Stimulated activated CD8-positive, alpha-beta memory T cell treated with anti-CD3 and anti-CD28 coated beads, Interleukin-4, amount 100 ng/mL, for 48 hours (primary cell): ENCODE measurements around the gene EMSY.
"Not testable (repeated sequence)": the region's sequence is repeated elsewhere in the genome, so short reads cannot be mapped to it uniquely, and the experiment has no call there.

Source experiments
- DNase-seq: peaks from one replicate; pipeline ENCODE4 v3.0.0-alpha.2; 2020

The EMSY gene, protein sequence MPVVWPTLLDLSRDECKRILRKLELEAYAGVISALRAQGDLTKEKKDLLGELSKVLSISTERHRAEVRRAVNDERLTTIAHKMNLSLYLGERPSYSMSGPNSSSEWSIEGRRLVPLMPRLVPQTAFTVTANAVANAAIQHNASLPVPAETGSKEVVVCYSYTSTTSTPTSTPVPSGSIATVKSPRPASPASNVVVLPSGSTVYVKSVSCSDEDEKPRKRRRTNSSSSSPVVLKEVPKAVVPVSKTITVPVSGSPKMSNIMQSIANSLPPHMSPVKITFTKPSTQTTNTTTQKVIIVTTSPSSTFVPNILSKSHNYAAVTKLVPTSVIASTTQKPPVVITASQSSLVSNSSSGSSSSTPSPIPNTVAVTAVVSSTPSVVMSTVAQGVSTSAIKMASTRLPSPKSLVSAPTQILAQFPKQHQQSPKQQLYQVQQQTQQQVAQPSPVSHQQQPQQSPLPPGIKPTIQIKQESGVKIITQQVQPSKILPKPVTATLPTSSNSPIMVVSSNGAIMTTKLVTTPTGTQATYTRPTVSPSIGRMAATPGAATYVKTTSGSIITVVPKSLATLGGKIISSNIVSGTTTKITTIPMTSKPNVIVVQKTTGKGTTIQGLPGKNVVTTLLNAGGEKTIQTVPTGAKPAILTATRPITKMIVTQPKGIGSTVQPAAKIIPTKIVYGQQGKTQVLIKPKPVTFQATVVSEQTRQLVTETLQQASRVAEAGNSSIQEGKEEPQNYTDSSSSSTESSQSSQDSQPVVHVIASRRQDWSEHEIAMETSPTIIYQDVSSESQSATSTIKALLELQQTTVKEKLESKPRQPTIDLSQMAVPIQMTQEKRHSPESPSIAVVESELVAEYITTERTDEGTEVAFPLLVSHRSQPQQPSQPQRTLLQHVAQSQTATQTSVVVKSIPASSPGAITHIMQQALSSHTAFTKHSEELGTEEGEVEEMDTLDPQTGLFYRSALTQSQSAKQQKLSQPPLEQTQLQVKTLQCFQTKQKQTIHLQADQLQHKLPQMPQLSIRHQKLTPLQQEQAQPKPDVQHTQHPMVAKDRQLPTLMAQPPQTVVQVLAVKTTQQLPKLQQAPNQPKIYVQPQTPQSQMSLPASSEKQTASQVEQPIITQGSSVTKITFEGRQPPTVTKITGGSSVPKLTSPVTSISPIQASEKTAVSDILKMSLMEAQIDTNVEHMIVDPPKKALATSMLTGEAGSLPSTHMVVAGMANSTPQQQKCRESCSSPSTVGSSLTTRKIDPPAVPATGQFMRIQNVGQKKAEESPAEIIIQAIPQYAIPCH (N-terminal part only)

DNA sequence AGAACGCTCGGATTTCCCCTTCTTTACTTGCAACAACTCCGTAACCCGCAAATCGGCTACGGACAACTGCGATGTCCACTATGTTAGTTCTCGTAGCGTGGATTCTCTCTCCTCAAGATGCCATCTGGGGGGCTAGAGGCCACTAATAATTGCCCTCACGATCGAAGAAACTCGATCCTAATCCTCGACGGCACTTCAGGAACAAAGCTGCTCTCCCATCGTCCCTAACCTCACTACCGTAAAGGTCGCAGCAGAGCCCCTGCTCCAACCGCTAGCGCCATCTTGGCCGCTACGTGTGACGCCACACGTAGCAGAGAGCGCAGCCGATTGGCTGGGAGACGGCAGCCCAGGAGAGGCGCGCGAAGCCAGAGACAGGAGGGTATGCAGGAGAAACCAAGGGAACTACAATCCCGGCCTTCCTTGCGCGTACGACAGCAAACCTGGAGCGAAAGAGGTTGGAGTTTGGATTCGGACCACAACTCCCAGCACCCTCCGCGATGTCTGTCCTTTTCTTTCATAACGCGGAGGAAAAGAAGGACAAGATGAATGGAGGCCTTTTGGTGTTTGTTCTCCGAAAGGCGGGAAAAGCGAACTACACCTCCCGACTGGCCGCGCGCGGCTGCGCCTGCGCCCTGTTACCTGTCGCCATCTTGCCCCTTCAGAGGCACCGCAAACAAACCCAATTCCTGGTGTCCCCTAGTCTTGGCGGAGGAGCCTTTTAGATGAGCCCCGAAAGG is at the start of gene EMSY:
Gene EMSY (plus strand): TSS at position 635 of the 737 bp plus-strand sequence. CDS start 1,921 bp downstream, outside the sequence.
- DNase-seq = peak; percentile 91

DNA sequence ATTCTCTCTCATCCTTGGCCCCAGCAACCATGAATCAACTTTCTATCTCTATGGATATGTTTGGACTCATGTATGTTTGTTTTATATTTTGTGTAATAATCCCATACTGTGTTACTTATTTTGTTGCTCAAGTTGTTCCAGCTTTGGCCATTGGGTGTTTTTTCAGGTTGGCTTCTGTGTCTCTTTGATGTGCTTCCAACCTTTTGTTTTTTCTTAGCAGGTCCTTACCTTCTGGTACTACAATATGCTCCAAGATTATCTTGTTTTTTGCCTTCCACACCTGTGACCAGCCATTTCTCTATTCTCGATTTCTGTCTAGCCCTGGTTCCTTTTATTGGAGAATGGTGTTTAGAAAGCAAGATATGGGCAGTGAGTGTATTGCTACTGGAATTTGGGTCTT is 49.5 kb upstream of the EMSY start:
- no peak for DNase-seq

DNA sequence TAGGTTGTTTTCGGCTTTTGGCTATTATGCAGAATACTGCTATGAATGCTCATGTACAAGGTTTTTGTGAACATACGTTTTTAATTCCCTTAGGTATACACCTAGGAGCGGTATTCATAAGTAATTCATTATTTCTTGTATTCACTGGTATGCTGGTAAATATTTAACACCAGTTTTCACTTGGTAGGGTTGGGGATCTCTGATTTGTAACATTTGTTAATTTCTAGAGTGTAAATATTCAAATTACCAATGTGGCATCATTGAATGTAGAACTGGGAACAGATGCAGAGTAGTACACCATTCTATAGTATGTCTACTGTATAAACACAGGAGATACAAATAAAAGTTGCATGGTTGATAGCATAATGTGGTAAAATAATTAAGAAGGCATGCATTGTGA is 47.4 kb upstream of the EMSY start:
- DNase-seq = no peak

DNA sequence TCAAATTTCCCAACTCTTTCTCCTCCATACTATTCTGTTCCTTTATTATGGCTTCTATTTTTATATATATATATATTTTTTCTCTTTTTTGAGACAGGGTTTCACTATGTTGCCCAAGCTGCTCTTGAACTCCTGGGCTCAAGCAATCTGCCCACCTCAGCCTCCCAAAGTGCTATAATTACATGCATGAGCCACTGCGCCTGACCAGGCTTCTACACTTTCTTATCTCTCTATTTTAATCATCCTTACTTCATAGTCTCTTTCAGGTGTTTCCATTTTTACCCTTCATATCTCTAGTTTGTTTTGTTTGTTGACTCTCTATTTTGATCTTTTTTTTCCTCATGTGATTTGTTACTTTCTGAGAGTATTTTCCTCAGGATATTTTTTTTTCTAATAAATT is 43.9 kb upstream of the EMSY start:
- no peak for DNase-seq

DNA sequence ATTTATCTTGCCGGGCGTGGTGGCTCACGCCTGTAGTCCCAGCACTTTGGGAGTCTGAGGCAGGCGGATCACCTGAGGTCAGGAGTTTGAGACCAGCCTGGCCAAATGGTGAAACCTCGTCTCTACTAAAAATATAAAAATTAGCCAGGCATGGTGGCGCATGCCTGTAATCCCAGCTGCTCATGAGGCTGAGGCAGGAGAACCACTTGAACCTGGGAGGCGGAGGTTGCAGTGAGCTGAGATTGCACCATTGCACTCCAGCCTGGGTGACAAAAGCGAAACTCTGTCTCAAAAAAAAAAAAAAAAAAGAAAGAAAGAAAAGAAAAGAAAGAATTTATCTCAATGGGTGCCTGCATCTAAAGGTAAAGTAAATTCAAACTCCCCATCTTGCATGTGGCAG is 43.3 kb upstream of the EMSY start:
- not testable (repeated sequence) for DNase-seq

DNA sequence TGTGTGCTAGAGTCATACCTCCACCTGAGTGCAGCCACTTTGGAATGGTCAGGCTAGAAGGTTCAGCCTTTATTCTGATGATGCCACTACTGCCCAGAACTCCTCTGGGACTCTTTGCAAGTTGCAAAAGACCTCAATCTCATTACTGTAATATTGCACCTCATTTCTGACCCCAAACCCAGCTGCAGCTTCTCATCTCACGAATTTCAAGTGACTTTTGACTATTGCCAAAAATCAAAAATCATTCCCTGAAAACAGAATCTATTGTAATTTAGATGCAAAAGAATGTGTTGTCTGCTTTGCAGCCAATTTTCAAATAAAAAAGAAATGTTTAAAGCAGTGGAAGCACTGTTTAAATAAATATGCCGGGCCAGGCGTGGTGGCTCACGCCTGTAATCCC is 38.5 kb upstream of the EMSY start:
- no peak for DNase-seq

DNA sequence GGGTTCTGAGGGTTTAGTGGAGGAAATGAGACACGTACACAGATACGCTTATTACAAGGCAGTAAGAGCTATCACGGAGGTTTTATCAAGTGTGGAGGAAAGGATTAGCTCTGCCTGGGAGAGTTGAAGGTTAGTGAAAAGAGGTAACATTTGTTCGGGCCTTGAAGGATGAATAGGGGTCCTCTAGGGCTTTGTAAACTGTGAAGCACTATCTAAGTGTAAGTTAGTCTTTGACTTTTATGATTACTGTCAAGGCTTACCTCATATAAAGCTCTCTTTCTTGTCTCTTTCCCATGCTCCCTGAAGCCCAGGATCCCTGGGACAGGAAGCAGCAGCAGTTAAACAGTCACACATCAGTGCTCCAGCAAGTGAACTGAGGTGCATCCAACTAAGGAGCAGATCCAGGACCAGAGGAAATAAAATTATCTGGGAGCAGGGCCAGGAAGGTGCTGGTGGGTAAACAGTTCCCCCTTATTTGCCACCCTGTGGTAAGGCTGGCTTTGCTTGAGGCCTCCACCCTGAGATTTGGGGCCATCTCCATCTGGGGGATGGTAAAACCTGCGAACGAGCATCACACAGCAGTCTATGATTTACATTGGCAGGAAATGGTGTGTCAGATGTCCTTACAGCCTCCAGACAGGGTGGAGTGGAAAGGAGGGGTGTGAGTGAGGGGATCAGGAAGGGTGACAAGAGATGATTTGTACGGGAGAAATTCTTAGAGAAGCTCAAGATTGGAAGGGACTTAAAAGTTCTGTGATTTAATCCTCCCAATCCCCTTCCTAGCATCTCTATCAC is 36.5 kb upstream of the EMSY start:
- no peak for DNase-seq

DNA sequence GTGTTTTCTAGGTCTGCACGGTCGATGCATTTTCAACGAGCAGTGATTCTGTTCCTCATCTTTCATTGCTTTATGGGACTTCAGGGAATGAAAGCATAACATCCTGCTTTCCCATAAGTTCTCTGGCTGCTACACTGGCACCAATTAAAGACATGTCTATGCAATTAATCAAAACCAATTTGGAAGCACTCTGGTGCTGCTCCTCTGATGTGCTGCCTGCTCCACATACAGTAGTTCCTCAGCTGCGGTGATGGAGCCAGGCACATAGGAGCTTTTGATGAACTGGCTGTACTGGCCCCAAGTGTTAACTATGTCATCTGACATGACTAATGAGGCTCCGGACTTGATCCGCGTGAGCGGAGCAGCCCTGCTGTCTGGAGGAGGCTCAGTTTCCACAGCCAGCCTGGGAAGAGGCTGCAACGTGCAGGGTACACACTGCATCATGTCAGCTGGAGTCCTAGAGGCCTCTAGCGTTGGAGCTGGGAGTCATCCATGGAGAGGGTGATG is 33.9 kb upstream of the EMSY start:
- DNase-seq = no peak

DNA sequence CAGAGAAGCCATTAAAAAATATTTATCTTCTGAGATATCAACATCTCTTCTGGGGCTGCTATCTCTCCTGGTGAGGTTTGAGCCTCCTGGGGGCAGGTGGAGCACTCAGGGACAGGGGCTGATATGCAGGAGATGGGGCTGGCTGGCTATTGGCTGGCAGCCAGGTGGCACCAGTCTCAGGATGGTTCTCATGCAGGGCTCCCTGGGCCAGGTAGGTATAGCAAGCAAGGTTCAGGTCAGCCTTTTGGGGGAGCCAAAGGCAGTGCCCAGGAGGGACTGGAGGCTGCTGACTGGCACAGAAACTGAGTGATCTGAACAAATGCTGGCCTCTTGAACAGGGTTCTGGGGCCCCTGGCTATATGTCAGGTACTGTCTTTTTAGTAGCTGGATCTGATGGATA is 29.7 kb upstream of the EMSY start:
- no peak for DNase-seq

DNA sequence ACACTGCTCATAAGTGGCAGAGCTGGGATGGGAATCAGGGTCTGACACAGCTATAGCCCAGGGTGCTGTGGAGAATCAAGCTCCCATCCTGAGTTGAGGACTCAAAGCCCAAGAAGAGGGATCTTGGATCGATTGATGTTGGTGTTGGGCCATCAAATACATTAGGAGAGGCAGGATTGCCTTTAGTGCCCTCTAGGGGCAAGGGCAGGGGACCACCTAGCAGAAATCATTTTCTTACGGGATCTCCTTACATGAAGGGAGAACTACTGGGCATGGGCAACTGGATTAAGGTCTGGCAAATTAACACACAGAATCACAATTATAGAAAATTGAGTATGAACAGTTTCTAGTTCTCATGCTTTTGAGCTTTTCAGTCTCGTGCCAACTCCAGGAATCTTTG is 24.9 kb upstream of the EMSY start:
- peak; percentile 27 for DNase-seq

DNA sequence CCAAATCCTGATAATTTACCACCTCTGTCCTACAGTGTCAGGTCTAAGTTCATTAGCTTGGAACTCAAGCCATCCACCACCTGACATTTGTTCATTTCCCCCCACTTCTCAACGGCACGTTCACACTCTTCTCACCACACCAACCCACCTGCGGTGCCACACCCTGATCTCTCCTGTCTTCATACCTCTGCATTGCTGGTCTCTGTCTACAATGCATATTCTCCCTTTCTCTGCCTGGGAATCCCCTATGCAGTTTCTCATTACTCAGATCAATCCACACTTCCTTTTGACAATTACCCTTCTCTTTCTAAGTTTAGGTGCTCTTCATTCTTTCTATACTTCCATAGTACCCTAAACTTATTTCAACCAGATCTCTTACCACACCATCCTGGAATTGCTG is 20.4 kb upstream of the EMSY start:
- no peak for DNase-seq

DNA sequence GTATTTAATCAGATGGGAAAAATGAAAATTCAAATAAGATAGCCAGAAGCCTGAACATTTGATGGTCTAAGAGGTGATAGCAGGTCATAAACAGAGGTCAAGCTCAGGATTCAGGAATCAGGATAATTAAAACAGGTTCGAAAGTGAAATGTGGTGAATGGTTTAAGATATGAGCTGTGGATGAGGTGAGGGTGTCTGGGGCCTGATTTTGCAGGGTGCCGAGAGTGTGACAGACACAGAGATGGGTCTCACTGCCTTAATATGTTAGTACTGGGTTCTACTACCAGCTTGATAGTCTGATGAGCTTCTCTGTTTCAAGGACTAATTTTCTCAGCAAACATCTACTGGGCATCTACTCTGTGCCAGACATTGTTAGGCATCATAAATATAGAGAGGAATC is 19.9 kb upstream of the EMSY start:
- DNase-seq = no peak

DNA sequence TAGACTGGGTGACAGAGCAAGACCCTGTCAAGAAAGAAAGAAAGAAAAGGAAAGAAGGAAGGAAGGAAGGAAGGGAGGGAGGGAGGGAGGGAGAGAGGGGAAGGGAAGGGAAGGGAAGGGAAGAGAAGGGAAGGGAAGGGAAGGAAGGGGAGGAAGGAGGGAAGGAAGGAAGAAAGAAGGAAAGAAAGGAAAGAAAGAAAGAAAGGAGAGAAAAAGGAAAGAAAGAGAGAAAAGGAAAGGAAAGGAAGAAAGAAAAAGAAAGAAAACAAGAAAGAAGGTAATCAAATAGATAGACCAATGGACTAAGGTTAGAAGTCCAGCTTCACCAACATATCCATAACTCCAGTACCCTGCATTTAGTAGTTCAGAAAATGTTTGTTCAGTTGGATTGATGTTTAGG is 18.2 kb upstream of the EMSY start:
- no peak for DNase-seq

DNA sequence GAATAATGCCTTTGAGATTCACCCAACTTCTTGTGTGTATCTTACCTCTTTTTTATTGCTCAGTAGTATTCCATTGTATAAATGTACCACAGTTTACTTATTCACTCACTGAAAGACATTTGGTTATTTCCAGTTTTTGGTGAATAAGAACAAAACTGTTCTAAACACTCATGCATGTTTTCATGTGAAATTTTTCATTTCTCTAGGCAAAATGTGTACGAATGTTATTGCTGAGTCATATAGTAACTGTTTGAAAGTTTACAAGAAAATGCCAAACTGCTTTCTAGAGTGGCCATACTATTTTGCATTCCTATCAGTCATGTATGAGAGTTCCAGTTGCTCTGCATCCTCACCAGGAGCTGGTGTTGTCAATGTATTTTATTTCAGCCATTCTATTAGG is 8.8 kb upstream of the EMSY start:
- DNase-seq = no peak

DNA sequence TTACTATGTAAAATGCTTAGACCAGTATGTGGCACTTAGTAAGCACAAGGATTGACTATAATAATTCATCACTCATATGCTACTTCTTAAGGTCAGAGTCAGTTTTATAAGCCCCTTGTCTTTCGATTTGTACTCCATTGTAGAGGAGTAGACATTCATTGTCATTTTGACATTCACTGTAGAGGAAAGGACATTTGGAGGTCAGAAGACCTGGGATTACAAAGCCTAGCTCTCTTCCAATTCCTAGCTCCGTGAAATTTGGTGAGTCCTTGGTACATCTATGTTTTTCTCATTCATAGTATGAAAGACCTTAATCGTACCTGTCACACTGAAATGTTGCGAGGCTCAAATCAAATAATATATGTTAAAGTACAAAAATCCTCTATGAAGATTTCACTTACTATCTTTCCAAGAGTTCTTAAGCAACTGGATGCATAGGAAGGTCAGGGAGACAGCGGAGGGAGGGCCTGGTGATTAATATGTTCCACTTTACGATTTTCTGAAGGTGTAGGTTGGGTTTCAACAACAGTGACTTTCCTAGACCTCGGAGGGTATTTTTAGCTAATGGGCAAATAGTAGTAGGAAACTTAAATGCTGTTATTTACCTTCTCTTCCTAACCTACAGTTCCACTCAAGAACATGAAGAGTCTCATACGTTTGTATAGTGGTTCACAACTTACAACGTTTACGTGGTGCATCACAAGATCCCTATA is 1.4 kb upstream of the EMSY start:
- no peak for DNase-seq

DNA sequence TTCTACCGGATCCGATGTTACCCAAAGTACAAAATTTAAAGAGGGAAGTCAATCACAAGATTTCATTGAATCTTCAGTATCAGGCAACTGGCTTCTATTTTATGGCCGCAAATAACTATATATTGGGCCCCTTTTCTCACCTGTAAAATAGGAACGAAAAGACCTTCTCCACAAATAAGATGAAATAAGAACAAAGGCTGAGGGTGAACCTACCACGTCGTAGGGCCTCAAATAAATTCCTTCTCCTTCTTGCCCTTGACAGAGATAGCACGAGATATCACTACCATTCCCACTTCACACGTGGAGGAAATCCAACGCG is 794 bp upstream of the EMSY start:
- no peak for DNase-seq

DNA sequence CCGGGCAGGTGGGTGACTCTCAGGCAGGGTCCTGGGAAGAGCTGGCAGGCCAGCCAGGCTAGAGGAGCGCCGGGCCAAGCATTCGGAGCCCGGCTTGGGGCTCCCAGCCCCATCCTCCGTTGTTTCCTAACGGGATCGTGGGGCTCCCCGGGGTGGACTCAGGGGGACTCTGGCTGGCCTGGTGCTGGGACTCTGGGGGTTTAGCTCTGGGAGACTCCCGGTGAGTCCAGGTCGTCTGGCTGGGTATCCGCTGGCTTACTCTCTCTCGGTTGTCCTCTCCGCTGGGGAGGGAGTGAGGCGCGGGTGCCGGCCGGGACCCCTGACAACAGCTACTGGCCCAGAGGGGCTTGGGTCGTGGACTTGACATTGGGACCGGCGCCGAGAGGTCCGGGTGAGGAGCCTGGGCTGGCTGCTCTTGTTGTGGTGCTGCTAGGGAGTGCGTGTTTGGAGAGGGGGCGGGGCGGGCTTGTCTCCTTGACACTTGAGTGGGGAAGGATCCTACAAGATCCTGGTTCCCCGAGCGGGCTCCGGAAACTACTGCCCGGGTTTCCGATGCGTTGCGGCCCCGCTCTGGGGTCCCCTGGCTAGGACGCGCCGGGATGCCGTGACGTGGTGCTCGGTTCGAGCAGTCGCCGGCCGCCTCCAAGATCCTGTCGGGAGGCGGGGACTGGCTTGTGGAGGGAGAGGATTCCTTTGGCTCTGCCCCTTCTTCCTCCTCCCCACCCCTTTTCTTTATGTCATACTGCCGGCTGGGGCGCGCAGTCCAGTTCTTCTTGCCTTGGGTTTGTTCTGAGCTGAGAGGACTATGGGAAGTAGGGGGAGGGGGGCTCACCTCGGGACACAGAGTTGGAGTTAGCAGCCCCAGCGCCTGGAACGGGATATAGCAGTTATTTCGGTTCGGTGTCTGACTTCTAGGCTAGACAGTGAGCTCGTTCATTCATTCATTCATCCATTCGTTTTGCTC is 585 bp downstream of the EMSY start:
- peak; percentile 72 for DNase-seq

DNA sequence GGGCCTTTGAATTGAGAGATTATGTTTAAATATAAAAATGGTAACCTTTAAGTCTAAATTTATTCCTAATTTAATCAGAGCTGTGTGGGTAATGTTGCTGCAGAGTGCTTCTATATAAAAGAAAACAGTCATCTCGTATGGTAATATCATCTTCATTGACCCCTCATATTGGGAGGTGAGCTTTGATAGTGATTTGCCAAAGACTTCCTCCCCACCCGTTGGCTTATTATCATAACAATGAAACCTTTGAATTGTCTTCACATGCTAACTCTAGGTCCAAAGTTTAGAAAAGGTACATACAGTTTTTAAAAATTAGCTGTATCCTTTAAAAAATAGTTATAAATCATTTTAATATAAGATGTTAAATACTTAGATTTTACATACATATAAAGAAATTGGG is 3.7 kb downstream of the EMSY start:
- DNase-seq = no peak

DNA sequence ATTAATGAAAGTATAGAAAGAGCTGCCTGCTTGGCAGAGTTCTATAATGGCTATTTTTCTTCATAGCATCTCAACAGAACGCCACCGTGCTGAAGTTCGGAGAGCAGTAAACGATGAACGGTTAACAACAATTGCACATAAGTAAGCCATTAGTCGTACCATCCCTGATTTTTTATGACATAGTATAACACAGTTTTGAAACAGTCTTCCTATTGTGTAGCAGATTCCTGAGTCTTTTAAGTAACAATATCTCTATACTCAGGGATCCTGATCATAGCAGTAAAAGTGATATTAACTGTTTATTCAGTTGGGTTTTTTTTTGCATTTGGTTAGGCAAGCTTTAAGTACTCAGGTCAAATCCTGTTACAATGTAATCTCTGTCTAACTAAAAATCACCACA is 8.4 kb downstream of the EMSY start:
- no peak for DNase-seq

DNA sequence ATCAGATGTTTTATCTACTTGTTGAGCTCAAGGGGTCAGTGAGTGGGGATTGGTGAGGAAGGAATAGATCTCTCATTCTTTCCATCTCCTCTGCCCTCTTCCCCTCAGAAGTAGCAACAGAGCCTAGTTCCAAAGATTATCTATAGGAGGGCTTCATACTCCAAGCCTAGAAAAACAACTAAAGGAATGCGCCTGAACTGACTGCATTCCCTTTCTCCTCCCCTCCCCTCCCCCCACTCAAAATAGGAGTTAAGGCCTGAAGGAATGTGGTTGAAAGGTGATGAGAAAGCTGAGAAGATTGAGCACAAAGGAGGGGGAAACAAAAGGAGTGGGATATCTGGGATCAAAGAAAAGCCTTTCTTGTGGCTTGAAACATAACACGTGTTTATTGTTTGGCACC is 10.5 kb downstream of the EMSY start:
- no peak for DNase-seq
